ENCODE data around the gene RAVER1.
"Not testable (repeated sequence)": the region's sequence is repeated elsewhere in the genome, so short reads cannot be mapped to it uniquely, and the experiment has no call there.

RAVER1 gene

DNA sequence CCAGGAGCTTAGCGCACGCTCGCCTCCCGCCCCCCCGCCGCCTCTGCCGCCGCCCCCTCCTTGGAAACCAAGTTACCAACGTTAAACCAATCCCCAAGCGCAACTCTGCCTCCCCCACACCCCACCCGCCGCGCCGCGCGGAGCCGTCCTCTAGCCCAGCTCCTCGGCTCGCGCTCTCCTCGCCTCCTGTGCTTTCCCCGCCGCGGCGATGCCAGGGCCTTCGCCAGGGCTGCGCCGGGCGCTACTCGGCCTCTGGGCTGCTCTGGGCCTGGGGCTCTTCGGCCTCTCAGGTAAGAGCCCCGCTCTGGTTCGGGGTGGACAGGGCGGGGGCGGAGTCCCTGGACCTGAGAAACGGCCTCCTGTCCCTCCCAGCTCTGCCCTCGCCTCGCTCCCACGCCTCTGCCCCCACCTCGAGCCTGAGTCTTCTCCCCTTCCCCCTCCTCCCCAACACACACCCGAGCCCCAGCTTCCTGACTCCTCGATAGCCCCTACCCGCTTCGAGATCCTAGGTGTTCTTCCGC lies 43.4 kb downstream of the RAVER1 start, which contains the start of gene ICAM5:
Gene ICAM5, plus strand, starts transcription at position 117 of the 521 bp plus-strand sequence. Its CDS starts 92 bp downstream, at position 209.
- peak; percentile 50 to 52 for DNase-seq

DNA sequence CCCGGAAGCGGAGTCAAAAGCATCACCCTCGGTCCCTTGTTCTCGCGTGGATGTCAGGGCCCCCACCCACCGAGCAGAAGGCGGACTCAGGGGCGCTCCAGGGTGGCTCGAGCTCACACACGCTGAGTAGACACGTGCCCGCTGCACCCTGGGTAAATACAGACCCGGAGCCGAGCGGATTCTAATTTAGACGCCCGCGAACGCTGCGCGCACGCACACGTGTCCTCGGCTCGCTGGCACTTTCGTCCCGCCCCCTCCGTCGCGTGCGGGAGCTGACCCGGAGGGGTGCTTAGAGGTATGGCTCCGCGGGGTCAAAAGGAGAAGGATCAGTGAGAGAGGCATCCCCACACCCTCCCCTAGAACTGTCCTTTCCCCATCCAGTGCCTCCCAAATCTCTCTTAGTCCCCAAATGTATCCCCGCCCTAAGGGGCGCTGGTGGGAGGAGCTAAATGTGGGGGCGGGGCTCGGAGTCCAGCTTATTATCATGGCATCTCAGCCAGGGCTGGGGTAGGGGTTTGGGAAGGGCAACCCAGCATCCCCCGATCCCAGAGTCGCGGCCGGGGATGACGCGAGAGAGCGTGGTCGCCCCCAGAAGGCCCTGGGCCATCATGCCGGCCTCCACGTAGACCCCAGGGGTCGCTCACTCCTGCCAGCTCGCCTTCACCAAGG lies 44.0 kb downstream of the RAVER1 start:
- peak; percentile 70 to 76 for DNase-seq

- DNase-seq: peak; percentile 55 to 63
These were observed 44.6 kb downstream of the RAVER1 start for GRCh38 chr19:10288662-10289166.

DNA sequence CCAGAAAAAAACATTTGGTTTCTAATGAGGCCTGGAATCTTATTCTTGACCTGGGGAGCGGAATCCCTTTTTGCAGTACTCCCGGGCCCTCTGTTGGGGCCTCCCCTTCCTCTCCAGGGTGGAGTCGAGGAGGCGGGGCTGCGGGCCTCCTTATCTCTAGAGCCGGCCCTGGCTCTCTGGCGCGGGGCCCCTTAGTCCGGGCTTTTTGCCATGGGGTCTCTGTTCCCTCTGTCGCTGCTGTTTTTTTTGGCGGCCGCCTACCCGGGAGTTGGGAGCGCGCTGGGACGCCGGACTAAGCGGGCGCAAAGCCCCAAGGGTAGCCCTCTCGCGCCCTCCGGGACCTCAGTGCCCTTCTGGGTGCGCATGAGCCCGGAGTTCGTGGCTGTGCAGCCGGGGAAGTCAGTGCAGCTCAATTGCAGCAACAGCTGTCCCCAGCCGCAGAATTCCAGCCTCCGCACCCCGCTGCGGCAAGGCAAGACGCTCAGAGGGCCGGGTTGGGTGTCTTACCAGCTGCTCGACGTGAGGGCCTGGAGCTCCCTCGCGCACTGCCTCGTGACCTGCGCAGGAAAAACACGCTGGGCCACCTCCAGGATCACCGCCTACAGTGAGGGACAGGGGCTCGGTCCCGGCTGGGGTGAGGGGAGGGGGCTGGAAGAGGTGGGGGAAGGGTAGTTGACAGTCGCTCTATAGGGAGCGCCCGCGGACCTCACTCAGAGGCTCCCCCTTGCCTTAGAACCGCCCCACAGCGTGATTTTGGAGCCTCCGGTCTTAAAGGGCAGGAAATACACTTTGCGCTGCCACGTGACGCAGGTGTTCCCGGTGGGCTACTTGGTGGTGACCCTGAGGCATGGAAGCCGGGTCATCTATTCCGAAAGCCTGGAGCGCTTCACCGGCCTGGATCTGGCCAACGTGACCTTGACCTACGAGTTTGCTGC lies 46.3 kb downstream of the RAVER1 start, which contains the start of gene ICAM4:
Gene ICAM4, plus strand, starts transcription at position 153 of the 935 bp plus-strand sequence. Its CDS starts 58 bp downstream, at position 211.
- peak; percentile 58 to 63 for DNase-seq

- DNase-seq: no peak
These were observed 47.9 kb downstream of the RAVER1 start for GRCh38 chr19:10285393-10285792.

GRCh38 chr19:10284960-10285278 lies 48.4 kb downstream of the RAVER1 start:
- no peak for DNase-seq

DNA sequence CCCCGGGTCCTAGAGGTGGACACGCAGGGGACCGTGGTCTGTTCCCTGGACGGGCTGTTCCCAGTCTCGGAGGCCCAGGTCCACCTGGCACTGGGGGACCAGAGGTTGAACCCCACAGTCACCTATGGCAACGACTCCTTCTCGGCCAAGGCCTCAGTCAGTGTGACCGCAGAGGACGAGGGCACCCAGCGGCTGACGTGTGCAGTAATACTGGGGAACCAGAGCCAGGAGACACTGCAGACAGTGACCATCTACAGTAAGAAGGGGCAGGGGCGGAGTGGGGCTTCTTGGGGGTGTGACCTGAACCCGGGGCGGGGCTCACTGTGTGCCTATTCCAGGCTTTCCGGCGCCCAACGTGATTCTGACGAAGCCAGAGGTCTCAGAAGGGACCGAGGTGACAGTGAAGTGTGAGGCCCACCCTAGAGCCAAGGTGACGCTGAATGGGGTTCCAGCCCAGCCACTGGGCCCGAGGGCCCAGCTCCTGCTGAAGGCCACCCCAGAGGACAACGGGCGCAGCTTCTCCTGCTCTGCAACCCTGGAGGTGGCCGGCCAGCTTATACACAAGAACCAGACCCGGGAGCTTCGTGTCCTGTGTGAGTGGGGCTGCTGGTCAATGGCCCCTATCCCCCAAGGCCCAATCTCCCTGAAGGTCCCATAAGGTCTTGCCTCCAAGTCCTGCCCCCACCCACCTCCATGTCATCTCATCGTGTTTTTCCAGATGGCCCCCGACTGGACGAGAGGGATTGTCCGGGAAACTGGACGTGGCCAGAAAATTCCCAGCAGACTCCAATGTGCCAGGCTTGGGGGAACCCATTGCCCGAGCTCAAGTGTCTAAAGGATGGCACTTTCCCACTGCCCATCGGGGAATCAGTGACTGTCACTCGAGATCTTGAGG lies 49.0 kb downstream of the RAVER1 start:
- DNase-seq: no peak

DNA sequence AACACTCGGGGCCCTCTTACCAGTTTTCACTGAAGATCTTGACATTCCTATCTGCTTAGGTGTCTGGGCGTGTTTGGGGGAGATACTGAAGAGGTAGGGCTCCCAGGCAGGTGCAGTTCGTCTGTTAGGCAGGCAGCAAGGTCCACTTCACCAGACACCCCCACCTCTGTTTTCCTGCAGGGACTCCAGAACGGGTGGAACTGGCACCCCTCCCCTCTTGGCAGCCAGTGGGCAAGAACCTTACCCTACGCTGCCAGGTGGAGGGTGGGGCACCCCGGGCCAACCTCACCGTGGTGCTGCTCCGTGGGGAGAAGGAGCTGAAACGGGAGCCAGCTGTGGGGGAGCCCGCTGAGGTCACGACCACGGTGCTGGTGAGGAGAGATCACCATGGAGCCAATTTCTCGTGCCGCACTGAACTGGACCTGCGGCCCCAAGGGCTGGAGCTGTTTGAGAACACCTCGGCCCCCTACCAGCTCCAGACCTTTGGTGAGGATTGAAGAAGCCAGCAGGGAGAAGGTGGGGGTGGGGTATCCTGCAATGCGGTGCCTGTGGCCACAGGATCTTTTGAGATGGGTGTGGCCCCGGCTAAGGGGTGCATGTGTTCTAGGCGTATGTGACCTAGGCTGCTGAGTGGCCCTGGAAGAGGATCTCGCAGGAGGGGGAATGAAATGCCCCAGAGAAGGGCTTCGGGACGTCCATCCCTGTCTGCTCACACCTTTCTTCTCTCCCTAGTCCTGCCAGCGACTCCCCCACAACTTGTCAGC lies 49.8 kb downstream of the RAVER1 start:
- no peak for DNase-seq

GRCh38 chr19:10282043-10282442 lies 51.3 kb downstream of the RAVER1 start:
- DNase-seq: not testable (repeated sequence)

DNA sequence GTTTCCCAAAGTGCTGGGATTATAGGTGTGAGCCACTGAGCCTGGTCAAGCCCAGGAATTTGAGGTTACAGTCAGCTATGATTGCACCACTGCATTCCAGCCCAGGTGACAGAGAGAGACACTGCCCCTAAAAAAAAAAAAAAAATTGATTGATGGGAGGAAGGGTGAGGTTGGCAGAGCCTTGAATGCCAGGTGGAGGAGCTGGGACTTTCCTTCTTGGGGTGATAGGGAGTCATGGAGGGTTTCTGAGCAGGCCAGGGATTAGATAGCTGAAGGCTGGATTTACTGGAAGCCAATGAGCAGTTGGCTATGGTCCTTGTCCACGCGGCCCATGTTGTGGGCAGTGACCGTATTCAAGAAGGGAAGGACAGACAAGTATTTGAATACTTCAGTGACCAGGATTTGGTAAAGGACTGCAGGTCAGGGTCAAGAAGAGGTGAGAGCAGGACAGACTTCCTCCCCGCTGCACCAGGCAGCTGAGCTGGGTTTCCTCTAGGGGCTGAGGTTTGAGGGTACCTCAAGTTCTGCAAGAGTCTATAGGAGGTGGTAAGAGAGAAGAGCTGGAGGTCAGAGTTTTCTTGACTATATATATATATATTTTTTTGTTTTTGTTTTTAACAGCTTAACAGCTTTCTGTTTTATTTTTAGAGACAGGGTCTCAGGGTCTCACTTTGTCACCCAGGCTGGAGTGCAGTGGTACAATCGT lies 53.4 kb downstream of the RAVER1 start:
- no peak for DNase-seq

- DNase-seq: no peak
These were observed 54.4 kb downstream of the RAVER1 start for GRCh38 chr19:10278935-10279334.

GRCh38 chr19:10277795-10278589 lies 55.3 kb downstream of the RAVER1 start:
- DNase-seq: no peak

- no peak for DNase-seq
These were observed 58.7 kb downstream of the RAVER1 start for GRCh38 chr19:10274589-10274988.

GRCh38 chr19:10271543-10272086 lies 61.7 kb downstream of the RAVER1 start:
- DNase-seq: peak; percentile 36 to 56

DNA sequence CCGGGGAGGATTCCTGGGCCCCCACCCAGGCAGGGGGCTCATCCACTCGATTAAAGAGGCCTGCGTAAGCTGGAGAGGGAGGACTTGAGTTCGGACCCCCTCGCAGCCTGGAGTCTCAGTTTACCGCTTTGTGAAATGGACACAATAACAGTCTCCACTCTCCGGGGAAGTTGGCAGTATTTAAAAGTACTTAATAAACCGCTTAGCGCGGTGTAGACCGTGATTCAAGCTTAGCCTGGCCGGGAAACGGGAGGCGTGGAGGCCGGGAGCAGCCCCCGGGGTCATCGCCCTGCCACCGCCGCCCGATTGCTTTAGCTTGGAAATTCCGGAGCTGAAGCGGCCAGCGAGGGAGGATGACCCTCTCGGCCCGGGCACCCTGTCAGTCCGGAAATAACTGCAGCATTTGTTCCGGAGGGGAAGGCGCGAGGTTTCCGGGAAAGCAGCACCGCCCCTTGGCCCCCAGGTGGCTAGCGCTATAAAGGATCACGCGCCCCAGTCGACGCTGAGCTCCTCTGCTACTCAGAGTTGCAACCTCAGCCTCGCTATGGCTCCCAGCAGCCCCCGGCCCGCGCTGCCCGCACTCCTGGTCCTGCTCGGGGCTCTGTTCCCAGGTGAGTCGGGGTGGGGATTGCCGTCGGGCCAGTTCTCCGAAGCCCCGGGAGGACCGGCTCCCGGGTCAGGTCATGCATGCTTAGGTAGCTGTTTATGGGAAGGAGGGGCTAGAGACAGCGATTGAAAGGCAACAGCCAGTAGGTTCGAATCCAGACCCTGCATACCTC lies 62.5 kb downstream of the RAVER1 start, which contains the start of gene ICAM1:
Gene ICAM1, plus strand, starts transcription at position 505 of the 779 bp plus-strand sequence. Its CDS starts 40 bp downstream, at position 545.
- peak; percentile 82 to 87 for DNase-seq

DNA sequence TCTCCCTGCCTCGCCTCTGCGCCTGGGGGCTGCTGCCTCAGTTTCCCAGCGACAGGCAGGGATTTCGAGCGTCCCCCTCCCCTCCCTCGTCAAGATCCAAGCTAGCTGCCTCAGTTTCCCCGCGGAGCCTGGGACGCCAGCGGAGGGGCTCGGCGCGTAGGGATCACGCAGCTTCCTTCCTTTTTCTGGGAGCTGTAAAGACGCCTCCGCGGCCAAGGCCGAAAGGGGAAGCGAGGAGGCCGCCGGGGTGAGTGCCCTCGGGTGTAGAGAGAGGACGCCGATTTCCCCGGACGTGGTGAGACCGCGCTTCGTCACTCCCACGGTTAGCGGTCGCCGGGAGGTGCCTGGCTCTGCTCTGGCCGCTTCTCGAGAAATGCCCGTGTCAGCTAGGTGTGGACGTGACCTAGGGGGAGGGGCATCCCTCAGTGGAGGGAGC lies 63.1 kb downstream of the RAVER1 start:
- DNase-seq: peak; percentile 84 to 89

DNA sequence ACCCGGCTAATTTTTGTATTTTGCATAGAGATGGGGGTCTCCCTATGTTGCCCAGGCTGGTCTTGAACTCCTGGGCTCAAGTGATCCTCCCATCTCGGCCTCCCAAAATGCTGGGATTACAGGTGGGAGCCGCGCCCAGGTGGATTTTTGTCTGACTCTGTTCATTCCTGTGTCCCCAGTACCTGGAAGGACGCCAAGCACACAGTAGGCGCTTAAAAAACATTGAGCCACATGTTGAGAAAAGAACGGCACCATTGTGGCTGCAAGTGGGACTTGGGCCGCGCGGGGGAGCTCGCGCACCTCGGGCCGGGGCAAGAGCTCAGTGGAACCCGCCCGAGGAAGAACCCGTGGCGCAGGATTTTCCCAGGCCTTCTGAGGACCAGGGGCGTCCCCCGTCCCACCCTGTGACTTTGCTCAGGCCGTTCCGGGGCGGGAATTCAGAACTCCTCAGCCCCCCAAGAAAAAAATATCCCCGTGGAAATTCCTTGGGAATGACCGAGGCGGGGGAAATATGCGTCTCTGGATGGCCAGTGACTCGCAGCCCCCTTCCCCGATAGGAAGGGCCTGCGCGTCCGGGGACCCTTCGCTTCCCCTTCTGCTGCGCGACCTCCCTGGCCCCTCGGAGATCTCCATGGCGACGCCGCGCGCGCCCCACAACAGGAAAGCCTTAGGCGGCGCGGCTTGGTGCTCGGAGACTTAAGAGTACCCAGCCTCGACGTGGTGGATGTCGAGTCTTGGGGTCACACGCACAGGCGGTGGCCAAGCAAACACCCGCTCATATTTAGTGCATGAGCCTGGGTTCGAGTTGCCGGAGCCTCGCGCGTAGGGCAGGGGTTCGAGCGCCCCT lies 63.8 kb downstream of the RAVER1 start:
- peak; percentile 94 to 96 for DNase-seq

DNA sequence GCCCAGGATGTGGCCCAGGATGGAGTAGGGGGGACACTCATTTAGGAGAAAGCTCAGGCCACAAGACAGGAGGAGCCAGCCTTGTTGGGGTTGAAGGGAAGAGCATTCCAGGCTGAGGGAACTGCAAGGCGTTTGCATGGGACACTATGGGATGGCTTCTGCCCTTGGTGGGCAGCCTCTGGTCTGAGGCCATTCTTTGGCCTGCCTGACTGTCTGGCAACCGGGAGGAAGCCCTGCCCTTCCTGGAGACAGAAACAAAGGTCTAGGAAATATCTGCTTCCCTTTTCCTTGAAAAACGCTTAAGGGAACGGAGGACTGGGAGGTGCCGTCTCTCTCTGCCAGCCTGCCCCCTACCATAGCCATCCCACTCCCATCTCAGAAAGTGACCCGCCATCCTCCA lies 65.3 kb downstream of the RAVER1 start:
- no peak for DNase-seq

All from activated CD4-positive, alpha-beta T cell treated with anti-CD3 and anti-CD28 coated beads, Interleukin-2, amount 50 U/mL, for 48 hours (primary cell).